Vein endothelial cell (primary cell): ENCODE measurements around the gene TAF3. TPM values are rescaled to one million over a fixed set of nuclear protein-coding genes. Genes with fewer than 3 reads are reported as not detected.

Experiments used
- total RNA-seq: library from RNA; depleted of rRNA; stranded (reverse); fragments of >200 nt; gene quantifications from 2 replicates; pipeline ENCODE4 v1.2.3, GENCODE V29; 2012

The TAF3 gene, protein sequence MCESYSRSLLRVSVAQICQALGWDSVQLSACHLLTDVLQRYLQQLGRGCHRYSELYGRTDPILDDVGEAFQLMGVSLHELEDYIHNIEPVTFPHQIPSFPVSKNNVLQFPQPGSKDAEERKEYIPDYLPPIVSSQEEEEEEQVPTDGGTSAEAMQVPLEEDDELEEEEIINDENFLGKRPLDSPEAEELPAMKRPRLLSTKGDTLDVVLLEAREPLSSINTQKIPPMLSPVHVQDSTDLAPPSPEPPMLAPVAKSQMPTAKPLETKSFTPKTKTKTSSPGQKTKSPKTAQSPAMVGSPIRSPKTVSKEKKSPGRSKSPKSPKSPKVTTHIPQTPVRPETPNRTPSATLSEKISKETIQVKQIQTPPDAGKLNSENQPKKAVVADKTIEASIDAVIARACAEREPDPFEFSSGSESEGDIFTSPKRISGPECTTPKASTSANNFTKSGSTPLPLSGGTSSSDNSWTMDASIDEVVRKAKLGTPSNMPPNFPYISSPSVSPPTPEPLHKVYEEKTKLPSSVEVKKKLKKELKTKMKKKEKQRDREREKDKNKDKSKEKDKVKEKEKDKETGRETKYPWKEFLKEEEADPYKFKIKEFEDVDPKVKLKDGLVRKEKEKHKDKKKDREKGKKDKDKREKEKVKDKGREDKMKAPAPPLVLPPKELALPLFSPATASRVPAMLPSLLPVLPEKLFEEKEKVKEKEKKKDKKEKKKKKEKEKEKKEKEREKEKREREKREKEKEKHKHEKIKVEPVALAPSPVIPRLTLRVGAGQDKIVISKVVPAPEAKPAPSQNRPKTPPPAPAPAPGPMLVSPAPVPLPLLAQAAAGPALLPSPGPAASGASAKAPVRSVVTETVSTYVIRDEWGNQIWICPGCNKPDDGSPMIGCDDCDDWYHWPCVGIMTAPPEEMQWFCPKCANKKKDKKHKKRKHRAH
- total RNA-seq, result 3.6 and 3.8 TPM in 2 replicates

GRCh38 chr10:7818295-7819120 is at the start of gene TAF3:
TAF3 (plus strand) TSS chr10:7818505; CDS start chr10:7818710, 205 bp downstream.

DNA sequence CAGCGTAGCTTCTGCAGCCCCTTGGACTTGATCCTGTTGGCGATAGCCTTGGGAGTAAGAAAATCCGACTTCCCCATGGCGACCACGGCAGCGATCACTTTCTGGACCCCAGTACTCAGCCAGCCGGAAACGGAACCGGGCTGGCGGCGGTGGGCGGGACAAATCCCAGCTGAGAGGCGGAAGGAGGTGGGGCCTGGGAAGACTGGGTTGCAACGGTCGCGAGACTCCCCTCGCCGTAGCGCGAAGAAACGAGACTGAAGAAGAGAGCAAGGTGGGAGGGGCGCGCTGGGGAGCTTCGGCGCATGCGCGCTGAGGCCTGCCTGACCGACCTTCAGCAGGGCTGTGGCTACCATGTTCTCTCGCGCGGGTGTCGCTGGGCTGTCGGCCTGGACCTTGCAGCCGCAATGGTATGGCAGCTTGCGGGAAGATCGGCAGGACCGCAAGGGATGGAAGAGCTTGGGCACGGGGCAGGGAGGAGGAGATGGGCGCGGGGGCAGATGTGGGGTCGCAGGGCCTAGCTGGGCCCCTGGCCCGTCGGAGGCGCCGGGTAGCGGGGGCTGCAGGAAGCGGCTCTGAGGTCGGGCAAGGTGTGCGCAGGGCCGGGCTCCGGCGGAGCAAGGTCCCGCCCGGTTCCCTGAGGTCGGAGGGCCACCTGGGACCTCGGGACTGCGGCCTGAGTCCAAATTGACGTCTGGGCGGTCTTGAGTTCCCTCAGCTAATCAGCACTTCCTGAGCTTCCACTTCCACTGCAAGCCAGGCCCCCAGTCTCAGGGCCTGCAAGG is 30.3 kb upstream of the TAF3 start, which contains the start of the genes ATP5F1C and KIN:
TSS of gene ATP5F1C (plus strand) at position 321 of the 782 bp plus-strand sequence. CDS start at position 352, 31 bp downstream.
TSS of gene KIN (minus strand) at position 137 of the 782 bp plus-strand sequence. CDS start at position 77, 60 bp downstream.

DNA sequence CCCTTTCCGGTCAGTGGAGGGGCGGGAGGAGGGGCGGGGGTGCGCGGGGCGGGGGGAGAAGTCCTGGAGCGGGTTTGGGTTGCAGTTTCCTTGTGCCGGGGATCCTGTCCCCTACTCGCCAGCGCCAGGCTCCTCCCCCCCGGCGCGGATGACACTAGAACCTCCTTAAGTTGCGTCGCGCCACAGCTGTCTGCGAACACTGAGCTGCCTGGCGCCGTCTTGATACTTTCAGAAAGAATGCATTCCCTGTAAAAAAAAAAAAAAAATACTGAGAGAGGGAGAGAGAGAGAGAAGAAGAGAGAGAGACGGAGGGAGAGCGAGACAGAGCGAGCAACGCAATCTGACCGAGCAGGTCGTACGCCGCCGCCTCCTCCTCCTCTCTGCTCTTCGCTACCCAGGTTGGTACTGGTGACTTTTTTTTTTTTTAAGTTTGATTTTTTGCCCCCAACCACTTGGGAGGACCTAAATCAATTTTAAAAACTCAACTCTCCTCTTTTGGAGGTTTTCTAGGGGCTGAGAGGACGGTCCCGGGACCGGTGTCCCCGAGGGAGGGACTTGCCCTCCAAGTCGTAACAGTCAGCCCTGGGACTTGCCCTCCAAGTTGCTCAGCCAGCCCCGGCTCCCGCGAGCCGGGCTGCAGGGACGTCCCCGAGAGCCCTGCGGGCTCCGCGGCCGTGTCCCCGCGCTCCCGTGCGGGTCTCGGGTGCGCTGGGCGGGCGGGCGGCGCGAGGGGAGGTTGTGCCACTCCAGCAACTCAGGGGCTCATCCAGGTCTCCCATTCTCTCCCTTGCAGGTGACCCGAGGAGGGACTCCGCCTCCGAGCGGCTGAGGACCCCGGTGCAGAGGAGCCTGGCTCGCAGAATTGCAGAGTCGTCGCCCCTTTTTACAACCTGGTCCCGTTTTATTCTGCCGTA is 236.4 kb downstream of the TAF3 start, which contains the start of gene GATA3:
TSS of gene GATA3 (plus strand) at position 195 of the 914 bp plus-strand sequence. CDS start 968 bp downstream, outside the sequence.

Other genes starting within 250 kb of the TAF3 start
- not detected in 2 replicates for gene ITIH5, start 151.5 kb upstream of the TAF3 start, total RNA-seq
- not detected in 2 replicates for gene ITIH2, start 115.2 kb upstream of the TAF3 start, total RNA-seq
- gene KIN, start 30.5 kb upstream of the TAF3 start, total RNA-seq, result 4.6 and 5.3 TPM in 2 replicates
- 276 and 311 TPM in 2 replicates for gene ATP5F1C, start 30.3 kb upstream of the TAF3 start, total RNA-seq
- gene GATA3, start 236.2 kb downstream of the TAF3 start, total RNA-seq, result 0.29 and 0.33 TPM in 2 replicates